CD4-positive, alpha-beta memory T cell (primary cell): ENCODE results near the gene GALK1. TPM values are rescaled to one million over a fixed set of nuclear protein-coding genes. Genes with fewer than 3 reads are reported as not detected.
"Not testable (repeated sequence)": the region's sequence is repeated elsewhere in the genome, so short reads cannot be mapped to it uniquely, and the experiment has no call there.

Experiments used
- CTCF ChIA-PET: fragments of 350-600 bp; sonication (Branson Sonifier 250); formaldehyde crosslinking; loops from one replicate; lab custom pipeline; 2021; ENCODE audit warnings: inconsistent platforms; ENCODE audit not compliant: partially characterized antibody; lab: Charles Lee
- POLR2A ChIA-PET: fragments of 350-600 bp; sonication (Branson Sonifier 250); formaldehyde crosslinking; loops from one replicate; lab custom pipeline; 2021; ENCODE audit not compliant: partially characterized antibody; lab: Charles Lee
- DNase-seq, 5 donors: peaks; one replicate each; pipeline versions ENCODE4 v3.0.0 to v3.0.0-alpha.2; 2020 to 2022; ENCODE audit warnings: mixed read lengths in 1 of 5
- H3K27ac ChIP-seq: one replicate; pipeline ENCODE4 v1.7.0; 2013; ENCODE audit warnings: low read depth, low read length
- H3K27me3 ChIP-seq: 2 replicates; pipeline ENCODE4 v1.7.0; 2013; ENCODE audit warnings: mild to moderate bottlenecking, low read length, moderate library complexity; ENCODE audit not compliant: insufficient read depth
- H3K36me3 ChIP-seq: 2 replicates; pipeline ENCODE4 v1.7.0; 2013; ENCODE audit warnings: mild to moderate bottlenecking, low read length, moderate library complexity; ENCODE audit not compliant: insufficient read depth
- H3K4me1 ChIP-seq: 2 replicates; pipeline ENCODE4 v1.7.0; 2013; ENCODE audit warnings: mild to moderate bottlenecking, low read length, moderate library complexity; ENCODE audit not compliant: insufficient read depth
- H3K4me3 ChIP-seq, 2 donors: one replicate each; pipeline ENCODE4 v1.7.0; 2013; ENCODE audit warnings: low read length in 2 of 2, mild to moderate bottlenecking in 1 of 2
- H3K9me3 ChIP-seq, 2 donors: one replicate each; pipeline ENCODE4 v1.7.0; 2013; ENCODE audit warnings: low read length in 2 of 2, control low read depth in 1 of 2; ENCODE audit not compliant: control insufficient read depth in 1 of 2
- H3K27ac Mint-ChIP-seq, 7 donors: one replicate each; pipeline ENCODE4 v1.8.0; 2020 to 2021; ENCODE audit warnings: mixed read lengths in 7 of 7, mild to moderate bottlenecking in 6 of 7, inconsistent platforms in 3 of 7, moderate library complexity in 3 of 7
- H3K27me3 Mint-ChIP-seq, 2 donors: one replicate each; pipeline ENCODE4 v1.8.0; 2020 to 2021; ENCODE audit warnings: mixed read lengths in 2 of 2
- H3K36me3 Mint-ChIP-seq, 2 donors: one replicate each; pipeline ENCODE4 v1.8.0; 2020 to 2021; ENCODE audit warnings: mixed read lengths in 2 of 2, inconsistent platforms in 1 of 2, mild to moderate bottlenecking in 1 of 2
- H3K4me1 Mint-ChIP-seq, 4 donors: one replicate each; pipeline ENCODE4 v1.8.0; 2020 to 2021; ENCODE audit warnings: mixed read lengths in 4 of 4, mild to moderate bottlenecking in 1 of 4
- H3K4me3 Mint-ChIP-seq, 8 donors: one replicate each; pipeline ENCODE4 v1.8.0; 2020 to 2021; ENCODE audit warnings: mixed read lengths in 8 of 8, mild to moderate bottlenecking in 7 of 8, moderate library complexity in 6 of 8, inconsistent platforms in 3 of 8
- H3K9me3 Mint-ChIP-seq, 8 donors: one replicate each; pipeline ENCODE4 v1.8.0; 2020 to 2021; ENCODE audit warnings: mixed read lengths in 8 of 8, mild to moderate bottlenecking in 5 of 8, inconsistent platforms in 3 of 8, moderate library complexity in 1 of 8
- intact Hi-C: fragments of 100-400 bp; cut with micrococcal nuclease; formaldehyde crosslinking; loops from one replicate; pipeline ENCODE4 v1.15.1; 2023
- polyA plus RNA-seq, 2 donors: library from polyadenylated mRNA; unstranded; fragments of 300-500 nt; fragmentation: Illumina TruSeq; gene quantifications; one replicate each; pipeline ENCODE4 v1.2.3, GENCODE V29; 2021
- total RNA-seq, 2 experiments: library from RNA; stranded (reverse); gene quantifications; one replicate each; pipeline ENCODE4 v1.2.3, GENCODE V29; 2021

Gene GALK1
- total and polyA plus RNA-seq, 4 experiments from 2014 or later, result 17.5 to 25.9 (median 21.9) TPM

GRCh38 chr17:75764417-75764710 is 628 bp downstream of the GALK1 start:
- Histone ChIP-seq H3K9me3 (no peaks in the 10 kb centered on the region), H3K4me1 (peaks cover 17% of the 10 kb centered on the region), H3K27me3 (no peaks in the 10 kb centered on the region), H3K4me3 (peak overlapping the region; percentile 23 to 73), H3K27ac (peak overlapping the region; percentile 58), H3K36me3 (no peaks in the 10 kb centered on the region)
- intact Hi-C loops, result loop anchor here (1.0 kb wide), 2 partner anchors 63 to 84 kb away; no protein-coding TSS in a partner anchor
- Mint-ChIP-seq H3K4me3 (peak overlapping the region; percentile 72 to 83 (median 78)), H3K36me3 (peaks cover 0 to 3% of the 10 kb centered on the region in 2 donors), H3K27ac (peak overlapping the region in 6 of 7 donors; percentile 24 to 83 (median 39)), H3K27me3 (no peaks in the 10 kb centered on the region), H3K4me1 (peaks cover 6 to 26% (median 10%) of the 10 kb centered on the region in 4 donors), H3K9me3 (no peaks in the 10 kb centered on the region)
- DNase-seq, result no peak
- ChIA-PET POLR2A (interaction anchor here (0.6 to 8.6 kb wide), 16 partner anchors 9 to 248 kb away, joined by 3 to 259 read pairs (median 8); partner anchors contain the start of genes FBF1, RECQL5, TRIM65 and TSEN54), CTCF (interaction anchor here (0.7 to 7.5 kb wide), 18 partner anchors 8 to 352 kb away, joined by 3 to 68 read pairs (median 8); partner anchors contain the start of genes TRIM65, UNK and WBP2)

- Histone ChIP-seq H3K27ac (peak overlapping the region; percentile 58), H3K4me1 (peaks cover 17% of the 10 kb centered on the region), H3K4me3 (peak overlapping the region; percentile 23 to 73), H3K9me3 (no peaks in the 10 kb centered on the region), H3K36me3 (no peaks in the 10 kb centered on the region), H3K27me3 (no peaks in the 10 kb centered on the region)
- Mint-ChIP-seq H3K9me3 (no peaks in the 10 kb centered on the region), H3K27me3 (no peaks in the 10 kb centered on the region), H3K36me3 (peaks cover 0 to 3% of the 10 kb centered on the region in 2 donors), H3K27ac (peak overlapping the region in 3 of 7 donors; percentile 22 to 66 (median 59)), H3K4me3 (peak overlapping the region; percentile 25 to 83 (median 68)), H3K4me1 (peaks cover 6 to 26% (median 10%) of the 10 kb centered on the region in 4 donors)
- ChIA-PET CTCF (interaction anchor here (0.7 to 7.5 kb wide), 15 partner anchors 8 to 242 kb away, joined by 3 to 68 read pairs (median 8); partner anchors contain the start of genes TRIM65, UNK and WBP2), POLR2A (interaction anchor here (0.6 to 8.6 kb wide), 16 partner anchors 8 to 177 kb away, joined by 3 to 259 read pairs (median 12); partner anchors contain the start of genes FBF1, RECQL5, TRIM65 and UNC13D)
- DNase-seq, result no peak
- intact Hi-C loops, result loop anchor here (1.0 kb wide), 2 partner anchors 63 to 84 kb away; no protein-coding TSS in a partner anchor
Measured at GRCh38 chr17:75763613-75764416, 1.2 kb downstream of the GALK1 start.

- Mint-ChIP-seq H3K4me1 (peaks cover 6 to 26% (median 10%) of the 10 kb centered on the region in 4 donors), H3K36me3 (peaks cover 0 to 3% of the 10 kb centered on the region in 2 donors), H3K27me3 (no peaks in the 10 kb centered on the region), H3K4me3 (peak overlapping the region in 3 of 8 donors; percentile 31 to 46 (median 36)), H3K9me3 (no peaks in the 10 kb centered on the region), H3K27ac (no peak overlapping the region)
- Histone ChIP-seq H3K27me3 (no peaks in the 10 kb centered on the region), H3K36me3 (no peaks in the 10 kb centered on the region), H3K4me3 (no peak overlapping the region), H3K9me3 (no peaks in the 10 kb centered on the region), H3K4me1 (peaks cover 17% of the 10 kb centered on the region), H3K27ac (no peak overlapping the region)
- DNase-seq, result no peak
- intact Hi-C loops, result no loop called here
- ChIA-PET POLR2A (interaction anchor here (0.8 to 8.6 kb wide), 8 partner anchors 10 to 134 kb away, joined by 3 to 259 read pairs (median 18); partner anchors contain the start of genes TRIM65, UNC13D, UNK and WBP2), CTCF (interaction anchor here (1.0 to 7.5 kb wide), 12 partner anchors 10 to 242 kb away, joined by 3 to 68 read pairs (median 16); partner anchors contain the start of genes TRIM65 and UNK)
Measured at GRCh38 chr17:75763269-75763607, 1.8 kb downstream of the GALK1 start.

- no peaks in the 10 kb centered on the region for H3K36me3 ChIP-seq
- H3K9me3 ChIP-seq, result no peaks in the 10 kb centered on the region
- H3K4me1 Mint-ChIP-seq, result peaks cover 6 to 26% (median 10%) of the 10 kb centered on the region in 4 donors
- peaks cover 0 to 3% of the 10 kb centered on the region in 2 donors for H3K36me3 Mint-ChIP-seq
- H3K27ac Mint-ChIP-seq, result peak overlapping the region in 3 of 7 donors; percentile 17 to 81 (median 58)
- H3K4me3 ChIP-seq, result no peak overlapping the region
- intact Hi-C loops, result no loop called here
- no peaks in the 10 kb centered on the region for H3K27me3 ChIP-seq
- H3K27ac ChIP-seq, result no peak overlapping the region
- H3K4me3 Mint-ChIP-seq, result peak overlapping the region in 6 of 8 donors; percentile 36 to 62 (median 48)
- no peaks in the 10 kb centered on the region for H3K9me3 Mint-ChIP-seq
- no peaks in the 10 kb centered on the region for H3K27me3 Mint-ChIP-seq
- POLR2A ChIA-PET, result interaction anchor here (0.6 to 8.6 kb wide), 10 partner anchors 9 to 134 kb away, joined by 3 to 259 read pairs (median 15); partner anchors contain the start of genes TRIM65, UNC13D, UNK and WBP2
- CTCF ChIA-PET, result interaction anchor here (0.9 to 7.5 kb wide), 11 partner anchors 9 to 243 kb away, joined by 3 to 68 read pairs (median 8); partner anchors contain the start of gene TRIM65
- H3K4me1 ChIP-seq, result peaks cover 17% of the 10 kb centered on the region
- DNase-seq, result no peak
Measured at GRCh38 chr17:75762513-75763268, 2.3 kb downstream of the GALK1 start.

- H3K27me3 ChIP-seq, H3K27me3 Mint-ChIP-seq, DNase-seq, H3K9me3 Mint-ChIP-seq, H3K27ac ChIP-seq, H3K36me3 Mint-ChIP-seq, H3K9me3 ChIP-seq, intact Hi-C loops, H3K27ac Mint-ChIP-seq, H3K4me3 ChIP-seq, H3K4me3 Mint-ChIP-seq, H3K36me3 ChIP-seq: not testable (repeated sequence)
- peaks cover 1 to 22% (median 10%) of the 10 kb centered on the region in 4 donors for H3K4me1 Mint-ChIP-seq
- CTCF ChIA-PET, result interaction anchor here (1.2 to 7.5 kb wide), 3 partner anchors 12 to 136 kb away, joined by 3 to 68 read pairs (median 4); partner anchors contain the start of gene TRIM65
- H3K4me1 ChIP-seq, result peaks cover 17% of the 10 kb centered on the region
- POLR2A ChIA-PET, result interaction anchor here (8.6 kb wide), 1 partner anchor 16 kb away, joined by 259 read pairs; a partner anchor contains a TSS
Measured at GRCh38 chr17:75759978-75760640, 4.9 kb downstream of the GALK1 start.

GRCh38 chr17:75759457-75759856 is 5.5 kb downstream of the GALK1 start:
- H3K9me3 Mint-ChIP-seq, result no peaks in the 10 kb centered on the region
- ChIA-PET POLR2A (interaction anchor here (8.6 kb wide), 1 partner anchor 17 kb away, joined by 259 read pairs; a partner anchor contains a TSS), CTCF (interaction anchor here (1.2 to 7.5 kb wide), 2 partner anchors 11 to 137 kb away, joined by 4 to 68 read pairs; partner anchors contain the start of gene TRIM65)
- H3K36me3 ChIP-seq, result no peaks in the 10 kb centered on the region
- no peaks in the 10 kb centered on the region for H3K27me3 Mint-ChIP-seq
- H3K4me1 Mint-ChIP-seq, result peaks cover 5 to 27% (median 14%) of the 10 kb centered on the region in 4 donors
- no peaks in the 10 kb centered on the region for H3K27me3 ChIP-seq
- peaks cover 0 to 2% of the 10 kb centered on the region in 2 donors for H3K36me3 Mint-ChIP-seq
- H3K4me1 ChIP-seq, result peaks cover 16% of the 10 kb centered on the region
- DNase-seq, result no peak
- intact Hi-C loops, result no loop called here
- H3K9me3 ChIP-seq, result no peaks in the 10 kb centered on the region
- peak overlapping the region in 1 of 7 donors; percentile 79 for H3K27ac Mint-ChIP-seq
- no peak overlapping the region for H3K4me3 ChIP-seq
- H3K27ac ChIP-seq, result no peak overlapping the region
- no peak overlapping the region for H3K4me3 Mint-ChIP-seq
